Caco-2 (cell line): ENCODE measurements around the gene BTBD17. TPM values are rescaled to one million over a fixed set of nuclear protein-coding genes. Genes with fewer than 3 reads are reported as not detected.
A peak's percentile ranks its signal among the peaks of the same experiment; 100 is the strongest.

Source experiments
- BruUV-seq: library from RNA; stranded (reverse); fragments of 400-500 nt; replicated peaks from 2 replicates; lab custom pipeline; 2021; lab: Mats Ljungman, UMichigan
- CTCF ChIA-PET: fragments of 300-600 bp; sonication (Branson Sonifier 250); formaldehyde crosslinking; loops from one replicate; lab custom pipeline; 2022; ENCODE audit warnings: antibody characterized with exemption; lab: Charles Lee
- POLR2A ChIA-PET: fragments of 300-600 bp; sonication (Branson Sonifier 250); formaldehyde crosslinking; loops from one replicate; lab custom pipeline; 2022; ENCODE audit warnings: antibody characterized with exemption; lab: Charles Lee
- DNase-seq, 2 experiments: peaks; one replicate each; pipeline versions ENCODE4 v3.0.0 to v3.0.0-alpha.2; 2020 to 2022
- H3K27me3 ChIP-seq: replicated peaks from 2 replicates; pipeline ENCODE4 v1.6.0; 2011; ENCODE audit warnings: low read length; ENCODE audit not compliant: control insufficient read depth, insufficient read depth
- H3K36me3 ChIP-seq: 2 replicates; pipeline ENCODE4 v1.5.1; 2011; ENCODE audit warnings: low read length; ENCODE audit not compliant: control insufficient read depth, insufficient read depth
- H3K4me1 ChIP-seq: fragments of 250-450 bp; sonication (Bioruptor Pico); 2 replicates; pipeline ENCODE4 v1.5.1; 2020; ENCODE audit warnings: mild to moderate bottlenecking
- H3K4me3 ChIP-seq: 2 replicates; pipeline ENCODE4 v1.5.1; 2011; ENCODE audit warnings: low read depth, mild to moderate bottlenecking, control low read depth, low read length
- H3K9me3 ChIP-seq: fragments of 250-450 bp; sonication (Bioruptor Pico); 2 replicates; pipeline ENCODE4 v1.5.1; 2020; ENCODE audit warnings: mild to moderate bottlenecking, moderate library complexity
- H3K27ac Mint-ChIP-seq: one replicate; pipeline ENCODE4 v1.8.0; 2022; ENCODE audit warnings: mixed read lengths; ENCODE audit not compliant: unreplicated experiment
- H3K27me3 Mint-ChIP-seq: one replicate; pipeline ENCODE4 v1.8.0; 2022; ENCODE audit warnings: mixed read lengths; ENCODE audit not compliant: insufficient read depth, unreplicated experiment
- H3K36me3 Mint-ChIP-seq: one replicate; pipeline ENCODE4 v1.8.0; 2022; ENCODE audit warnings: mild to moderate bottlenecking, mixed read lengths; ENCODE audit not compliant: insufficient read depth, unreplicated experiment
- H3K4me1 Mint-ChIP-seq: one replicate; pipeline ENCODE4 v1.8.0; 2022; ENCODE audit warnings: low read depth, mixed read lengths; ENCODE audit not compliant: unreplicated experiment
- H3K4me3 Mint-ChIP-seq: one replicate; pipeline ENCODE4 v1.8.0; 2022; ENCODE audit warnings: mild to moderate bottlenecking, moderate library complexity, mixed read lengths; ENCODE audit not compliant: unreplicated experiment
- H3K9me3 Mint-ChIP-seq: one replicate; pipeline ENCODE4 v1.8.0; 2022; ENCODE audit warnings: mixed read lengths; ENCODE audit not compliant: unreplicated experiment
- intact Hi-C: fragments of 100-400 bp; cut with micrococcal nuclease; formaldehyde crosslinking; loops from one replicate; pipeline ENCODE4 v1.10.0; 2022; ENCODE audit not compliant: unreplicated experiment
- total RNA-seq: library from RNA; stranded (reverse); gene quantifications from 2 replicates; pipeline ENCODE4 v1.2.3, GENCODE V29; 2022
- TF ChIP-seq, protein P1 (sequence below), 2 experiments: fragments of 200-600 bp in 1 of 2; IDR thresholded peaks; 1 replicate in 1 of 2; 2 replicates in 1 of 2; pipeline versions ENCODE4 v1.5.1 to v1.8.0; 2011 to 2022; ENCODE audit warnings: antibody characterized with exemption in 1 of 2, control low read depth in 1 of 2, inconsistent platforms in 1 of 2, low read depth in 1 of 2, low read length in 1 of 2, mild to moderate bottlenecking in 1 of 2, moderate library complexity in 1 of 2; ENCODE audit not compliant: insufficient read depth in 1 of 2, severe bottlenecking in 1 of 2, unreplicated experiment in 1 of 2

Gene BTBD17
- total RNA-seq, 1 experiment from 2014 or later: not detected

DNA sequence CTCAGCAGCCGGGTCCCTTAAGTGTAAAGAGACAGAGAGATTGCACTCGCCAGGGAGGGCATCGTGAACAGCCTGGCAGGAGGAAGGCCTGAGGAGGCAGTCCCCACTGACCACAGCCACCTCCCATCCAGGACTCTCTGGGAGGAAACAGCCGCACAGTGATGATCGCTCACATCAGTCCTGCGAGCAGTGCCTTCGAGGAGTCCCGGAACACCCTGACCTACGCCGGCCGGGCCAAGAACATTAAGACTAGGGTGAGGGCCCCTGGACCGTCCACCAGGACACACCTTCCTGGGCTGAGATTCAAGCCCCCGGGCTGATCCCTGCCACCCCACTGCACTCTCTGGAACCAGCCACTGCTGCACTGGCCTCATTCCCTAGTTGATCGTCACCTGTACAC lies 14.0 kb downstream of the BTBD17 start:
- no peak overlapping the region for H3K27ac Mint-ChIP-seq
- TF ChIP-seq, protein P1, sequence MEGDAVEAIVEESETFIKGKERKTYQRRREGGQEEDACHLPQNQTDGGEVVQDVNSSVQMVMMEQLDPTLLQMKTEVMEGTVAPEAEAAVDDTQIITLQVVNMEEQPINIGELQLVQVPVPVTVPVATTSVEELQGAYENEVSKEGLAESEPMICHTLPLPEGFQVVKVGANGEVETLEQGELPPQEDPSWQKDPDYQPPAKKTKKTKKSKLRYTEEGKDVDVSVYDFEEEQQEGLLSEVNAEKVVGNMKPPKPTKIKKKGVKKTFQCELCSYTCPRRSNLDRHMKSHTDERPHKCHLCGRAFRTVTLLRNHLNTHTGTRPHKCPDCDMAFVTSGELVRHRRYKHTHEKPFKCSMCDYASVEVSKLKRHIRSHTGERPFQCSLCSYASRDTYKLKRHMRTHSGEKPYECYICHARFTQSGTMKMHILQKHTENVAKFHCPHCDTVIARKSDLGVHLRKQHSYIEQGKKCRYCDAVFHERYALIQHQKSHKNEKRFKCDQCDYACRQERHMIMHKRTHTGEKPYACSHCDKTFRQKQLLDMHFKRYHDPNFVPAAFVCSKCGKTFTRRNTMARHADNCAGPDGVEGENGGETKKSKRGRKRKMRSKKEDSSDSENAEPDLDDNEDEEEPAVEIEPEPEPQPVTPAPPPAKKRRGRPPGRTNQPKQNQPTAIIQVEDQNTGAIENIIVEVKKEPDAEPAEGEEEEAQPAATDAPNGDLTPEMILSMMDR (IDR thresholded peaks at IDR 0.05; ENCODE audit: insufficient read depth in 1 of 2, low read depth in 1 of 2, low read length in 1 of 2, severe bottlenecking in 1 of 2, unreplicated experiment in 1 of 2): no peak
- no peak overlapping the region for H3K4me3 Mint-ChIP-seq
- Histone ChIP-seq H3K9me3 (no peaks in the 10 kb centered on the region), H3K36me3 (no peaks in the 10 kb centered on the region), H3K27me3 (no peaks in the 10 kb centered on the region), H3K4me3 (no peak overlapping the region), H3K4me1 (no peaks in the 10 kb centered on the region)
- BruUV-seq: no TSS peak
- no peak for DNase-seq
- POLR2A ChIA-PET: no interaction called here
- intact Hi-C loops: no loop called here
- no peaks in the 10 kb centered on the region for H3K36me3 Mint-ChIP-seq
- H3K9me3 Mint-ChIP-seq: no peaks in the 10 kb centered on the region
- peaks cover 20% of the 10 kb centered on the region for H3K27me3 Mint-ChIP-seq
- CTCF ChIA-PET: interaction anchor here (0.6 to 0.7 kb wide), 2 partner anchors 389 to 1159 kb away, joined by 3 to 4 read pairs; partner anchors contain the start of gene RAB37
- H3K4me1 Mint-ChIP-seq: peaks cover 6% of the 10 kb centered on the region

DNA sequence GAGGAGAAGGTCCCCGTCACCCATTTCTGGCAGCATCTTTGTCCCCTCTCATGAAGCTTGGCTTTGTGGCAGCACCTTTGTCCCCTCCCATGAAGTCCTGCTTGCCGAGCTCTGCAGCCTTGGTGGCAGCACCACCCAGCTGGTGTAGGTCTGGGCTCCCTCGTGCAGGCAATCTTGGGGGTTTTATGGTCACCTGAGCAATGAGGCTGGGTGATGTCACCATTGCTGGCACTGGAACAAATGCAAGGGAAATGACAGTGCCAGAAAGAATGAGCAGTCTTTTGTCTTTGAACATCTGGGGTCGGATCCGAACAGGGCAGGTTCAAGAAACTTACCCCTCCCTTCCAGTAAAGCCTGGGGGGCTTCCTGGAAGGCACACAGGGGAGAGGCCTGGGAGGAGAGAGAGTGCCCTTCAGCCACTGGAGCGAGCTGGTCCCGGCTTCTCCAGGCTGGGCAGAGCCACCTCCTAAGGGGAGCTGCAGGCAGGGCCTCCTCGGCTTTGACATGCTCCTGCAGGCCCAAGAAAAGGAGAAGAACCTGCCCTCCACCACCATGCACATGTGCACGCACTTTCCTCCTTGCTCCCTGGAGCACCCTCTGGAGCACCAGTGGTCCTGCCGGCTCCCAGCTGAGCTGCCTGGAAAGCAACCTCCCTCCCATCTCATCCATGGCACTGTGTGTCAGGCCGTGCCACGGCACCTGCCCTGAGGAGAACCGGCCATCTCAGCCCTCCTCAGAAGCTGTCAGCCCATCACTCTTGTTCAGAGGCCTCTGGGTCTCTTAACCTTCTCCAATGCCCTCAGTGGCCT lies 16.0 kb downstream of the BTBD17 start:
- peaks cover 18% of the 10 kb centered on the region for H3K27me3 Mint-ChIP-seq

DNA sequence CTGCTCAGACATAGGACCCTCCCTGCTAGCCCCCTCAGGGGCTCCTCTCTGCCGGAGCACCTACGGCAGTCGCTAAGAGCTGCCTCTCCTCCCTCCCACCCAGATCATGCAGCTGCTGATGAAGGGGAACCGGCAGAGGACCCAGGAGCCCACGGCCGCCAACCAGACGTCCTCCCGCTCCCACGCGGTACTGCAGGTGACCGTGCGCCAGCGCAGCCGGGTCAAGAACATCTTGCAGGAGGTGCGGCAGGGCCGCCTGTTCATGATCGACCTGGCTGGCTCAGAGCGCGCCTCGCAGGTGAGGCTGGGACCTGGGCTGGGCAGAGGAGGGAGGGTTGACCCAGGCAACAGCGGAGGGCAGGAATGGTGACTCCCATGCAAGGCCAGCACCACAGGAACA lies 17.0 kb downstream of the BTBD17 start:
- intact Hi-C loops: no loop called here
- Histone ChIP-seq H3K4me3 (no peak overlapping the region), H3K36me3 (no peaks in the 10 kb centered on the region), H3K27me3 (no peaks in the 10 kb centered on the region), H3K4me1 (no peaks in the 10 kb centered on the region), H3K9me3 (no peaks in the 10 kb centered on the region)
- TF ChIP-seq, protein P1 (IDR thresholded peaks at IDR 0.05; ENCODE audit: insufficient read depth in 1 of 2, low read depth in 1 of 2, low read length in 1 of 2, severe bottlenecking in 1 of 2, unreplicated experiment in 1 of 2): no peak
- no TSS peak for BruUV-seq
- no peak overlapping the region for H3K4me3 Mint-ChIP-seq
- H3K27ac Mint-ChIP-seq: peak overlapping the region; percentile 39
- no peaks in the 10 kb centered on the region for H3K36me3 Mint-ChIP-seq
- POLR2A ChIA-PET: no interaction called here
- peaks cover 18% of the 10 kb centered on the region for H3K27me3 Mint-ChIP-seq
- CTCF ChIA-PET: interaction anchor here (1.9 kb wide), 1 partner anchor 35 kb away, joined by 4 read pairs; no protein-coding TSS in a partner anchor
- no peak for DNase-seq
- peaks cover 6% of the 10 kb centered on the region for H3K4me1 Mint-ChIP-seq
- no peaks in the 10 kb centered on the region for H3K9me3 Mint-ChIP-seq

More for the DNA sequence above, 16.0 kb downstream of the BTBD17 start:
- TF ChIP-seq, protein P1 (IDR thresholded peaks at IDR 0.05; ENCODE audit: insufficient read depth in 1 of 2, low read depth in 1 of 2, low read length in 1 of 2, severe bottlenecking in 1 of 2, unreplicated experiment in 1 of 2): no peak
- DNase-seq: no peak
- Mint-ChIP-seq H3K36me3 (no peaks in the 10 kb centered on the region), H3K27ac (no peak overlapping the region), H3K9me3 (no peaks in the 10 kb centered on the region), H3K4me3 (no peak overlapping the region), H3K4me1 (peaks cover 6% of the 10 kb centered on the region)
- BruUV-seq: no TSS peak
- ChIA-PET CTCF (interaction anchor here (1.9 kb wide), 1 partner anchor 34 kb away, joined by 4 read pairs; no protein-coding TSS in a partner anchor), POLR2A (no interaction called here)
- H3K4me3 ChIP-seq: no peak overlapping the region
- intact Hi-C loops: no loop called here
- H3K9me3 ChIP-seq: no peaks in the 10 kb centered on the region
- no peaks in the 10 kb centered on the region for H3K4me1 ChIP-seq
- H3K36me3 ChIP-seq: no peaks in the 10 kb centered on the region
- no peaks in the 10 kb centered on the region for H3K27me3 ChIP-seq
